ENCODE data around the gene LRRIQ1.
"Not testable (repeated sequence)": the region's sequence is repeated elsewhere in the genome, so short reads cannot be mapped to it uniquely, and the experiment has no call there.

Gene LRRIQ1

GRCh38 chr12:85203809-85204208 lies 167.7 kb downstream of the LRRIQ1 start:
- DNase-seq (ENCODE audit: low spot score) = not testable (repeated sequence)

- no peak for DNase-seq (ENCODE audit: low spot score)
These were observed 170.4 kb downstream of the LRRIQ1 start for GRCh38 chr12:85206543-85206942.

- DNase-seq (ENCODE audit: low spot score) = not testable (repeated sequence)
These were observed 188.2 kb downstream of the LRRIQ1 start for GRCh38 chr12:85224339-85224738.

- no peak for DNase-seq (ENCODE audit: low spot score)
These were observed 189.3 kb downstream of the LRRIQ1 start for GRCh38 chr12:85225501-85225900.

GRCh38 chr12:85237327-85237726 lies 201.2 kb downstream of the LRRIQ1 start:
- DNase-seq (ENCODE audit: low spot score) = no peak

DNA sequence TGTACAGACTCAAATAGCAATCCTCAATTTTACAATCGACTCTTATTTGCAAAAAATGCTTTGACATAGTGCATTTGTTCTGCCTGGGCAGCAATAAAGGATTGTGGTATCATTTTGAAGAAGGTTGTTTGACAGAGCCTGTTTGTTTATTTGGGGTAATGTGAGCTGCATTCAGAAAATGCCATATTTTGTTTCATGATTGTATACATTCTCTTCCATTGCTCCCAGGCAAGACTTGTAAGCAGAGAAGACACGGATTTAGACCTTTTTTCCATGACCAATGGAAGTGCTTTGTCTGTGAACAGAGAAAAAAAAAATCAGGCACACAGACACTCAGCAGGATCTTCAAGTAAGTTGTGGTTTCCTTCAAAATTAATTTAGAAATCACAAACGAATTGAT lies 208.4 kb downstream of the LRRIQ1 start:
- DNase-seq (ENCODE audit: low spot score) = no peak

DNA sequence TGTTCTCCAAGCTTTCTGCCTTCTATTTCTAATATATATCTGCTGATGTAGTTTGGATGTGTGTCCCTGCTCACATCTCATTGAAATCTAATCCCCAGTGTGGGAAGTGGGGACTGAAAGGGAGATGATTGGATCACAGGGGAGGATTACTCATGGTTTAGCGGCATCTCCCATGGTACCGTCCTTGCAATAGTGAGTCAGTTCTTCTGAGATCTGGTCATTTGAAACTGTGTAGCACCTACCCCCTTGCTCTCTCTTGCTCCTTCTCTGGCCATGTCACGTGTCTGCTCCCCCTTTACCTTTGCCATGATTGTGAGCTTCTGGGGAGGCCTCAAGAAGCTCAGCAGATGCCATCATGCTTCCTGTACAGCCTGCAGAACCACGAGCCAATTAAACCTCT lies 217.7 kb downstream of the LRRIQ1 start:
- DNase-seq (ENCODE audit: low spot score) = no peak

DNA sequence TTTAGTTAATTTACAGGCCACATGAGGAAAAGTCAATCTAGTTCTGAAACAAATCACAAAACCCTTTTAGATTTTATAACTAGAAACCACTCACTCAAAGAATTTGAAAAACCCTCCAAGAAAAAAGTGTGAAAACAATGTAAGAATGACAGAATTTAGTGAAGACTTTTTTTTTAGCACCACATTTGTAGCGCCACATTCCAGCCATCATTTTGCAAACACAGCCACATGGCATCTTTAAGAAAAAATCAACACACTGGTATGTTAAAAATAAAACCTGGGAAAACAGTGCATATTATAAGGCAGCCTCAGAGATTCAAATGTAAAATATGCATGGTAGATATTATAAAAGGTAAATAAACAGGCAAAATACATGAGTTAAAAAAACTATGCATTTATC lies 221.5 kb downstream of the LRRIQ1 start:
- no peak for DNase-seq (ENCODE audit: low spot score)

- no peak for DNase-seq (ENCODE audit: low spot score)
These were observed 224.3 kb downstream of the LRRIQ1 start for GRCh38 chr12:85260447-85260846.

GRCh38 chr12:85260896-85261295 lies 224.7 kb downstream of the LRRIQ1 start:
- no peak for DNase-seq (ENCODE audit: low spot score)

GRCh38 chr12:85266356-85266755 lies 230.2 kb downstream of the LRRIQ1 start:
- no peak for DNase-seq (ENCODE audit: low spot score)

GRCh38 chr12:85273381-85274314 lies 237.5 kb downstream of the LRRIQ1 start:
- no peak for DNase-seq (ENCODE audit: low spot score)

GRCh38 chr12:85274315-85274651 lies 238.1 kb downstream of the LRRIQ1 start:
- DNase-seq (ENCODE audit: low spot score) = no peak

DNA sequence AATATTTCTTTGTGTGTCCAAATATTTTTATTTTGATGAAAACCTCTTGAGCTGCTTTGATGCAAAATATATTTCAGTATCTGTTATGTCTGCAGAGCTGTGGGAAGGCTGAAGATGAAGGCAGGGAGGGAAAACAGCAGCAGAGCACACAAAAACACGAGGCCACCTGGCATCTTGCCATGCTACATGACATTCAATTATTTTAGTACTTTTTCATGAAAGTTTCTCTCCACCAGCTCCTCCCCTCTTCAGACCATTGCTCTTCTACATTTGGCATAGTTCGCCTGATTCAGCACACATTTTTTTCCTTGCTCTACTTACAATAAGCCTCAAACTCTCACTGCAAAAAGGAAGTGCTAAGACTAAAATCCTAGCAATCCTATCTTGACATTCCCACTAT lies 239.2 kb downstream of the LRRIQ1 start:
- DNase-seq (ENCODE audit: low spot score) = no peak

DNA sequence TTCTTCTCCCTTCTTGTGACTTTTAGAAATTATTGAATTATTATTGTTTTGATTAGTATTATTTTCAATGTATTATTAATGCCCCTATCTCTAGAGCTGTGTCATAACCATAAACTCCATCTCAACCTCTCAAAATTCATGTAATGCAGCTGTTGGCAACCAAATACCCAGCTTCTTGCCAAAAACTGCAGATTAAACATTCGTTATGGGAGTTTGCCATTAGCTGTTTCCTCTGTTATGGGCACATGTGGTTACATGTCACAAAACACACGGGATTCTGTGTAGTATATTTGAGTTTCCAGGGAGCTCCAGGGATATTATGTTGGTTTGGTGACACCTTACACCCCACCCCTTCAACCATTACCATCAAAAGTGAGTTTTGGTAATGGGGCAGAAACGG lies 241.0 kb downstream of the LRRIQ1 start:
- no peak for DNase-seq (ENCODE audit: low spot score)

DNA sequence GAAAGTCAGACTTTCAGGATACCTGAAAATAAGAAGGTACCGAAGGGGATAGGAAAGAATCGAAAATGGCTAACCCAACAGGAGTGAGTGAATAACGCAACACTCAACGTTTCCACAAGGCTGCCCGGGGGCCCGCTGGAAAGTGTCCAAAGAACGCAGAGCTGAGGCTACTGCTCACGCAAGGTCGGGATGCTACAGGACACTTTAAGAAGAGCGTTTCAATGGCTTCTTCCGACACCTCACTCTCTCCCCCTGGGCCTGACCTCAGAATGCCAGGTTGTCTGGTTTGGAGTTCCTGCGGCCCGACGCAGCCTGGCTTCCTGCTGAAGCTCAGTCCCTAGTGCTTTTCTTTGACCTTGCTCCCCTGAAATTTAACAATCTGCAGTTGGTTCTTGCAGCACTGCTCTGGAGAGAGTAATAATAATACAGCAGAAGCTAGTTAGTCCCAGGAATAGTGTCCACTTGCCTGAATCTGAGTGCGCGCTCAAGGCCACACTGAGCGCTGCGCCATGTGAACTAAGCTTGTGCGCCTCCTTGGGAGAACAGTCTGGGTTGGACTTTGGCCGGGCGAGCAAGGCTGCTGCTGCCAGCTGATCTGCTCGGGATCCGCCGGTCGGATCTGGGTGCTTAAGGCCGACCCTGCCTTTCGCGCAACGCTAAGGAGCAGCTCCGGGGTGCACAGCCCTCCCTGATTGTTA lies 241.9 kb downstream of the LRRIQ1 start:
- no peak for DNase-seq (ENCODE audit: low spot score)

GRCh38 chr12:85278598-85279448 lies 242.7 kb downstream of the LRRIQ1 start:
- DNase-seq (ENCODE audit: low spot score) = no peak

DNA sequence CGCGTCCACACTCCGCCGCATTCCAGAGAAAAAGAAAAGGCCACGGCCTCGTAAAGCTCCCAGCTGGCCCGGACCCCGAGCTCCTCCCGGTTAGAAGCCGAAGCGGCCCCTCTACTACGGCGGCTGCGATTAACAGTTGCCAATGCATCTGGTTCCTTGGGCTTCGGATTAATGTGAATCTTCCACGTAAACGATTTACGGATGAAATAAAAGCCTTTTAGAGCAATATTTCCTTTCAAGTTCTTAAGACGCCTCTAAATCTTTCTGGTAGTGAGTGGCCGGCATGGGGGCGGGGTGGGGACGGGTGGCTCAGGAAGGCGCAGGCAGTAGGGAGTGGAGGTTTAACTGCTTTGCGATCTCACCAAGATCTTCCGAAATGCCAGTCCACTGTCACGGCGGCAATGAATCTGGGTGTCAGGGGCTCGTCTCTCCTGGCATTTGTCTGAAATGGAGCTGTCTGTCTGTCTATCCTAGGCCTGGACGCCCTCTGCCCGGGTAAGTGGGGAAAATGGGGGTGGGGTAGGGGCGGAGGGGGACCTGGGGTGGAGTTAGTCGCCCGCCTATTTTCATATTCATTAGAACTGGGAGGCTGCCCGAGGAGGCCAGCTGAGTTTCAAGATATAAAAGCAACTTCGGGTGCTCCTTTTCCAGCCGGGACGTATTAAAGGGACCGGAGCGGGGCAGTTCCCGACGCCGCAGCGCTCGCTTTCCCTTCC lies 243.5 kb downstream of the LRRIQ1 start:
- DNase-seq (ENCODE audit: low spot score) = no peak

GRCh38 chr12:85280165-85280983 lies 244.2 kb downstream of the LRRIQ1 start, which contains the start of gene ALX1:
Gene ALX1 (plus strand): TSS chr12:85280220. CDS start chr12:85280262, 42 bp downstream.
- peak; percentile 12 for DNase-seq (ENCODE audit: low spot score)

- no peak for DNase-seq (ENCODE audit: low spot score)
These were observed 245.0 kb downstream of the LRRIQ1 start for GRCh38 chr12:85280984-85281630.

All from cerebellar cortex (tissue), 1 donor.